Stimulated activated CD4-positive, alpha-beta T cell treated with anti-CD3 and anti-CD28 coated beads, Interleukin-2, amount 100 ng/mL, for 48 hours (primary cell): Measurements from ENCODE around the gene TRIOBP.

Experiments used
- DNase-seq, 2 donors: peaks; one replicate each; pipeline ENCODE4 v3.0.0-alpha.2; 2020

The TRIOBP gene

GRCh38 chr22:37752189-37753087, 55.6 kb downstream of the TRIOBP start:
- DNase-seq = no peak

- DNase-seq = no peak
Measured at GRCh38 chr22:37753746-37754145, 56.9 kb downstream of the TRIOBP start.

GRCh38 chr22:37757663-37758062, 60.8 kb downstream of the TRIOBP start:
- DNase-seq = no peak

- DNase-seq = no peak
Measured at GRCh38 chr22:37758694-37759093, 61.8 kb downstream of the TRIOBP start.

GRCh38 chr22:37759281-37759680, 62.4 kb downstream of the TRIOBP start:
- DNase-seq = no peak

- DNase-seq = no peak
Measured at GRCh38 chr22:37760152-37760551, 63.3 kb downstream of the TRIOBP start.

- no peak for DNase-seq
Measured at GRCh38 chr22:37762389-37762836, 65.6 kb downstream of the TRIOBP start.

GRCh38 chr22:37763012-37763411, 66.2 kb downstream of the TRIOBP start:
- no peak for DNase-seq

GRCh38 chr22:37763652-37764051, 66.8 kb downstream of the TRIOBP start:
- DNase-seq = no peak

GRCh38 chr22:37764622-37765021, 67.8 kb downstream of the TRIOBP start:
- no peak for DNase-seq

- no peak for DNase-seq
Measured at GRCh38 chr22:37765498-37765897, 68.7 kb downstream of the TRIOBP start.

GRCh38 chr22:37765953-37766576, 69.2 kb downstream of the TRIOBP start:
- no peak for DNase-seq

- DNase-seq = no peak
Measured at GRCh38 chr22:37768273-37768672, 71.4 kb downstream of the TRIOBP start.

- no peak for DNase-seq
Measured at GRCh38 chr22:37769056-37769455, 72.2 kb downstream of the TRIOBP start.

- DNase-seq = no peak
Measured at GRCh38 chr22:37771081-37771480, 74.2 kb downstream of the TRIOBP start.

- no peak for DNase-seq
Measured at GRCh38 chr22:37771702-37772427, 75.0 kb downstream of the TRIOBP start.

- no peak for DNase-seq
Measured at GRCh38 chr22:37774728-37775127, 77.9 kb downstream of the TRIOBP start.

- DNase-seq = no peak
Measured at GRCh38 chr22:37775785-37776638, 79.2 kb downstream of the TRIOBP start.

- DNase-seq = no peak
Measured at GRCh38 chr22:37776639-37777005, 79.8 kb downstream of the TRIOBP start.

- no peak for DNase-seq
Measured at GRCh38 chr22:37777122-37777687, 80.4 kb downstream of the TRIOBP start.

- no peak for DNase-seq
Measured at GRCh38 chr22:37778370-37779009, 81.6 kb downstream of the TRIOBP start.
